IMR-90 (cell line): ENCODE measurements around the gene PITX2. TPM values are rescaled to one million over a fixed set of nuclear protein-coding genes. Genes with fewer than 3 reads are reported as not detected.

ENCODE experiments used
- ATAC-seq: fragments of 200-7000 bp; cut with Tn5 transposase; 2 replicates; pipeline ENCODE4 v1.9.1; 2020; ENCODE audit warnings: low read depth, mild to moderate bottlenecking, moderate library complexity
- BruUV-seq: library from RNA; stranded (reverse); fragments of 400-500 nt; replicated peaks from 2 replicates; lab custom pipeline; 2021; lab: Mats Ljungman, UMichigan
- CTCF ChIA-PET: fragments of 300-600 bp; formaldehyde crosslinking; extraction: SDS; loops from one replicate; lab custom pipeline; 2021; ENCODE audit warnings: antibody characterized with exemption; lab: Yijun Ruan, JAX
- POLR2A ChIA-PET: fragments of 300-600 bp; sonication (Branson Sonifier 250); formaldehyde crosslinking; loops from one replicate; lab custom pipeline; 2022; ENCODE audit warnings: antibody characterized with exemption; ENCODE audit not compliant: unreplicated experiment; lab: Charles Lee
- DNase-seq: peaks from one replicate; pipeline ENCODE4 v3.0.0; 2013
- H2AFZ ChIP-seq: replicated peaks from 2 replicates; pipeline ENCODE3; 2013; ENCODE audit warnings: low read length, mild to moderate bottlenecking; ENCODE audit not compliant: poor library complexity
- H2AK5ac ChIP-seq: 2 replicates; pipeline ENCODE4 v1.6.1; 2013; ENCODE audit warnings: low read depth, low read length, inconsistent platforms
- H2AK9ac ChIP-seq: replicated peaks from 2 replicates; pipeline ENCODE3; 2013; ENCODE audit warnings: mild to moderate bottlenecking, low read depth, low read length, moderate library complexity; ENCODE audit not compliant: poor library complexity
- H2BK120ac ChIP-seq: 2 replicates; pipeline ENCODE4 v1.6.1; 2013; ENCODE audit warnings: low read depth, low read length, inconsistent platforms
- H2BK15ac ChIP-seq: 3 replicates; pipeline ENCODE4 v1.6.1; 2013; ENCODE audit warnings: low read depth, low read length, inconsistent platforms
- H2BK20ac ChIP-seq: 2 replicates; pipeline ENCODE4 v1.6.1; 2013; ENCODE audit warnings: low read depth, mild to moderate bottlenecking, inconsistent platforms, low read length, moderate library complexity
- H2BK5ac ChIP-seq: 2 replicates; pipeline ENCODE4 v1.6.1; 2013; ENCODE audit warnings: mild to moderate bottlenecking, low read depth, low read length, inconsistent platforms; ENCODE audit not compliant: poor library complexity, severe bottlenecking
- H3K14ac ChIP-seq: replicated peaks from 2 replicates; pipeline ENCODE4 v1.6.1; 2013; ENCODE audit warnings: low read depth, low read length, inconsistent platforms
- H3K18ac ChIP-seq: 2 replicates; pipeline ENCODE4 v1.6.1; 2013; ENCODE audit warnings: low read depth, low read length, control low read depth
- H3K23ac ChIP-seq: 2 replicates; pipeline ENCODE4 v1.6.1; 2013; ENCODE audit warnings: low read depth, low read length, inconsistent platforms
- H3K27ac ChIP-seq: 2 replicates; pipeline ENCODE4 v1.5.1; 2013; ENCODE audit warnings: mild to moderate bottlenecking, control low read depth, low read length; ENCODE audit not compliant: insufficient read depth
- H3K27me3 ChIP-seq: 2 replicates; pipeline ENCODE4 v1.6.1; 2013; ENCODE audit warnings: low read length; ENCODE audit not compliant: control insufficient read depth, insufficient read depth
- H3K36me3 ChIP-seq: 2 replicates; pipeline ENCODE4 v1.6.1; 2013; ENCODE audit warnings: low read length, mixed read lengths; ENCODE audit not compliant: control insufficient read depth, insufficient read depth
- H3K4ac ChIP-seq: 2 replicates; pipeline ENCODE4 v1.6.1; 2013; ENCODE audit warnings: low read depth, low read length, inconsistent platforms
- H3K4me1 ChIP-seq: 2 replicates; pipeline ENCODE4 v1.6.1; 2013; ENCODE audit warnings: low read length, mixed read lengths; ENCODE audit not compliant: control insufficient read depth, insufficient read depth
- H3K4me2 ChIP-seq: 2 replicates; pipeline ENCODE4 v1.6.1; 2013; ENCODE audit warnings: low read depth, mild to moderate bottlenecking, control low read depth, low read length, moderate library complexity
- H3K4me3 ChIP-seq: 2 replicates; pipeline ENCODE4 v1.5.1; 2013; ENCODE audit warnings: low read depth, mild to moderate bottlenecking, control low read depth, low read length, moderate library complexity; ENCODE audit not compliant: insufficient read depth
- H3K56ac ChIP-seq: 2 replicates; pipeline ENCODE4 v1.6.1; 2013; ENCODE audit warnings: low read length, inconsistent platforms; ENCODE audit not compliant: insufficient read depth; ENCODE audit errors: extremely low read depth
- H3K79me1 ChIP-seq, 2 experiments: 2 replicates each; pipeline ENCODE4 v1.6.1; 2013; ENCODE audit warnings: low read length in 2 of 2, inconsistent platforms in 1 of 2, low read depth in 1 of 2
- H3K9ac ChIP-seq: 2 replicates; pipeline ENCODE4 v1.6.1; 2013; ENCODE audit warnings: low read depth, low read length, control low read depth
- H3K9me1 ChIP-seq: 2 replicates; pipeline ENCODE4 v1.6.1; 2013; ENCODE audit warnings: low read length, inconsistent platforms; ENCODE audit not compliant: insufficient read depth
- H3K9me3 ChIP-seq: 2 replicates; pipeline ENCODE4 v1.6.1; 2013; ENCODE audit warnings: low read length; ENCODE audit not compliant: control insufficient read depth, insufficient read depth
- H4K20me1 ChIP-seq: 2 replicates; pipeline ENCODE4 v1.6.1; 2013; ENCODE audit warnings: low read length, inconsistent platforms; ENCODE audit not compliant: insufficient read depth
- H4K5ac ChIP-seq: 2 replicates; pipeline ENCODE4 v1.6.1; 2013; ENCODE audit warnings: mild to moderate bottlenecking, low read depth, low read length, control low read depth
- H4K8ac ChIP-seq, 2 experiments: 2 replicates each; pipeline ENCODE4 v1.6.1; 2013; ENCODE audit warnings: low read depth in 2 of 2, low read length in 2 of 2, control low read depth in 1 of 2, inconsistent platforms in 1 of 2
- H4K91ac ChIP-seq: 2 replicates; pipeline ENCODE4 v1.6.1; 2013; ENCODE audit warnings: low read depth, low read length, inconsistent platforms; ENCODE audit not compliant: insufficient read depth
- BHLHE40 ChIP-seq: fragments of 150-350 bp; IDR thresholded peaks from 2 replicates; pipeline ENCODE4 v1.6.1; 2016; ENCODE audit warnings: mild to moderate bottlenecking, low read depth, low read length
- CHD1 ChIP-seq: IDR thresholded peaks from 2 replicates; pipeline ENCODE4 v1.6.1; 2012; ENCODE audit warnings: low read depth, low read length, improper control_type of control experiment
- MXI1 ChIP-seq: IDR thresholded peaks from 2 replicates; pipeline ENCODE4 v1.6.1; 2012; ENCODE audit warnings: low read depth, mild to moderate bottlenecking, low read length, moderate library complexity, borderline replicate concordance
- POLR2A ChIP-seq: IDR thresholded peaks from 2 replicates; pipeline ENCODE4 v1.6.1; 2012; ENCODE audit warnings: mild to moderate bottlenecking, low read depth, low read length
- RAD21 ChIP-seq: IDR thresholded peaks from 2 replicates; pipeline ENCODE4 v1.6.1; 2012; ENCODE audit warnings: low read length, improper control_type of control experiment
- SMC3 ChIP-seq: fragments of 150-350 bp; IDR thresholded peaks from 2 replicates; pipeline ENCODE4 v1.6.1; 2016; ENCODE audit warnings: low read depth, mild to moderate bottlenecking, antibody characterized with exemption, low read length, moderate library complexity
- WGBS, 2 experiments: methylation state at CpG; one replicate each; pipeline versions ENCODE4 v1.1.5 to v1.1.7; 2013; ENCODE audit warnings: missing lambda C conversion rate in 2 of 2; ENCODE audit not compliant: insufficient read length in 1 of 2; ENCODE audit errors: extremely low coverage in 2 of 2; 5-methylcytosine and 5-hydroxymethylcytosine counted together
- dilution Hi-C: fragments of 300-500 bp; cut with HindIII; formaldehyde crosslinking; loops from one replicate; pipeline ENCODE4 v1.14.3; 2018; ENCODE audit warnings: low sequenced_read_pairs; ENCODE audit not compliant: unreplicated experiment
- in situ Hi-C: fragments of 300-500 bp; cut with MboI; formaldehyde crosslinking; loops from 3 replicates; pipeline ENCODE4 v1.14.3; 2019; ENCODE audit warnings: low sequenced_read_pairs, inconsistent platforms, mixed read lengths
- intact Hi-C: fragments of 100-400 bp; cut with micrococcal nuclease; formaldehyde crosslinking; loops from 2 replicates; pipeline ENCODE4 v1.10.0; 2022
- polyA plus RNA-seq, 3 experiments: library from polyadenylated mRNA; depleted of rRNA; stranded (reverse); fragments of >200 nt; gene quantifications; 2 replicates each; pipeline ENCODE4 v1.2.3, GENCODE V29; 2012; ENCODE audit warnings: low replicate concordance in 1 of 3
- total RNA-seq: library from RNA; depleted of rRNA; stranded (reverse); fragments of >200 nt; gene quantifications from 2 replicates; pipeline ENCODE4 v1.2.3, GENCODE V29; 2012
- TF ChIP-seq, protein P1 (sequence below): fragments of 150-350 bp; IDR thresholded peaks from 2 replicates; pipeline ENCODE4 v1.6.1; 2016; ENCODE audit warnings: low read depth, mild to moderate bottlenecking, low read length, moderate library complexity, borderline replicate concordance

PITX2 gene
- total and polyA plus RNA-seq, 2 of the 4 experiments (the other 2 are of a cell fraction) = 3.0 to 6.3 TPM

DNA sequence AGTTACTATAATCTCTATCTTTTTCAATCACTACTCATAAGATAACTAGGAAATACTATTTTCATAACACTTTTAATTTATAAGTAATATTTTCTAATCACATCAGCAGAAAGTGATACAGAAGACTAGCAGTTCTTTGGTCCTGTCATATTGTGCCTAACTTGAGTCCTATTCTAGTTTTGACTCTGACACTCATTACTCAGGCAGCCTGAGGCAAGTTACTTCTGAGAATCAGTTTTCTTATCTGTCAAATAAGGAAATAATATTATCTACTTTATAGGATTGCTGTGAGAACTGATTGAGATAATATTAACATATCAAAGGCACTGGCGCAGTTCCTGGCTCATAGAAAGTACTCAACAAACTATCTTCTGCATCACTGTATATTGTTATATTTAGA, 17.8 kb downstream of the PITX2 start:
- H2BK15ac ChIP-seq = no peak overlapping the region
- in situ Hi-C loops = no loop called here
- no peaks in the 10 kb centered on the region for H4K20me1 ChIP-seq
- no peak overlapping the region for H3K4ac ChIP-seq
- H3K4me1 ChIP-seq = no peaks in the 10 kb centered on the region
- H2AFZ ChIP-seq = no peak overlapping the region
- no peak overlapping the region for H3K4me2 ChIP-seq
- dilution Hi-C loops = no loop called here
- CTCF ChIA-PET = no interaction called here
- H4K5ac ChIP-seq = no peak overlapping the region
- H4K91ac ChIP-seq = no peak overlapping the region
- H3K23ac ChIP-seq = no peak overlapping the region
- H3K36me3 ChIP-seq = no peaks in the 10 kb centered on the region
- DNase-seq (no peak), ATAC-seq (no peak)
- H4K8ac ChIP-seq = no peak overlapping the region
- H3K79me1 ChIP-seq = no peaks in the 10 kb centered on the region
- no peak overlapping the region for H3K4me3 ChIP-seq
- H3K9ac ChIP-seq = no peak overlapping the region
- peaks cover 9% of the 10 kb centered on the region for H3K27me3 ChIP-seq
- H3K27ac ChIP-seq = no peak overlapping the region
- intact Hi-C loops = no loop called here
- no peak overlapping the region for H3K18ac ChIP-seq
- POLR2A ChIA-PET = no interaction called here
- H3K9me1 ChIP-seq = no peaks in the 10 kb centered on the region
- H2BK5ac ChIP-seq = no peak overlapping the region
- TF ChIP-seq CHD1 (no peak), MXI1 (no peak), POLR2A (no peak), RAD21 (no peak), BHLHE40 (no peak), SMC3 (no peak)
- TF ChIP-seq, protein P1, sequence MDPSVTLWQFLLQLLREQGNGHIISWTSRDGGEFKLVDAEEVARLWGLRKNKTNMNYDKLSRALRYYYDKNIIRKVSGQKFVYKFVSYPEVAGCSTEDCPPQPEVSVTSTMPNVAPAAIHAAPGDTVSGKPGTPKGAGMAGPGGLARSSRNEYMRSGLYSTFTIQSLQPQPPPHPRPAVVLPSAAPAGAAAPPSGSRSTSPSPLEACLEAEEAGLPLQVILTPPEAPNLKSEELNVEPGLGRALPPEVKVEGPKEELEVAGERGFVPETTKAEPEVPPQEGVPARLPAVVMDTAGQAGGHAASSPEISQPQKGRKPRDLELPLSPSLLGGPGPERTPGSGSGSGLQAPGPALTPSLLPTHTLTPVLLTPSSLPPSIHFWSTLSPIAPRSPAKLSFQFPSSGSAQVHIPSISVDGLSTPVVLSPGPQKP = no peak
- BruUV-seq = no TSS peak
- WGBS, 2 experiments = no CpG with 5 or more reads among the region's 1 CpG
- no peak overlapping the region for H2AK5ac ChIP-seq
- H2BK120ac ChIP-seq = no peak overlapping the region
- no peak overlapping the region for H3K14ac ChIP-seq
- H3K56ac ChIP-seq = no peak overlapping the region
- H2BK20ac ChIP-seq = no peak overlapping the region
- no peak overlapping the region for H2AK9ac ChIP-seq
- H3K9me3 ChIP-seq = no peaks in the 10 kb centered on the region
